HG02763 (cell line): ENCODE data around the gene CD3D.
"Not testable (repeated sequence)": the region's sequence is repeated elsewhere in the genome, so short reads cannot be mapped to it uniquely, and the experiment has no call there.

Experiments
- ATAC-seq: cut with Tn5 transposase; IDR thresholded peaks from one replicate; pipeline ENCODE4 v1.9.1; 2021; ENCODE audit warnings: mild to moderate bottlenecking, moderate library complexity; ENCODE audit not compliant: unreplicated experiment

CD3D gene

DNA sequence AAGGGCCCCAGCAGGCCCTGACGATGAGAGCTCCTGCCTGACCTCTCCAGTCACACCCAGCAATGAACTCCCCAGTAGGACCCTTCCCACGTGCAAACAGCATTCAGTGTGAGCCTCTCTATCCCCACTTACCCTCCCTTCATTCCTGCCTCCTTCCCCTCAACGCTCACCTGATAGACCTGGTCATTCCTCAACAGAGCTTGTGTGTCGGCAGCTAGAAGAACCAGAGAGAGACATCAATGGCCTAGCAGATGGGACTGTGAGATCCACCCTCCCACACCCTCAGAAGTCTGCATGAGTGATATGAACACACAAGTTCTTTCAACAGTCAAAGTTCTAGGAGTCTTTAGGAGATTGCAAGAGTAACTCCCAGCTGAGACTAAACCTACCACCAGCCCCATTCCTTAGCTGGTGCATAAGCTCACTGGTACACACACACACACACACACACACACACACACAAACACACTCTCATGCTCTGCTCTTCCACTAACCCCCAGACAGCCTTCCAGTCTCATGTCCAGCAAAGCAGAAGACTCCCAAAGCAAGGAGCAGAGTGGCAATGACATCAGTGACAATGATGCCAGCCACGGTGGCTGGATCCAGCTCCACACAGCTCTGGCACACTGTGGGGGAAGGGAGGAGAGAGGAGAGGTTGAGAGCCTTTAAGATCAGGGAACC lies 3.1 kb downstream of the CD3D start:
- no peak for ATAC-seq

DNA sequence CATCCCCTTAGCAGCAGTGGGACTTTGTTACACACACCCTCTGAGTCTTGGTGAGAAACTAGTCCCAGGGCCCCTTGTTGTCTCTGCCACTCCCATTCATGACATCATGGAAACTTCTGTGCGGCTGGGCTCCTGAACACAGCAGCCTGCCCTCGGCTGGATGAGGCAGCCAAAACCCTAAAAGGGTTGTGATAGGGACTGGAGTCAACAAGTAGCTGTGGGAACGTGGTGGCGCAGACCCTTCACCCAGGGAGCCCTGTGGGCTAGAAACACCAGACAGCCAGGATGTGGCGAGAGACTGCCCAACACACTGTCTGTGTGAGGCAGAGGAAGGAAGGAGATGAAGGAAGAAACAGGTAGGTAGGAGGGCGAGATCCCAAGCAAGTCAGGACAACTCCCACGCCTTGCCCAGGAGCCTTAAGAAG lies 3.9 kb downstream of the CD3D start:
- ATAC-seq = no peak

DNA sequence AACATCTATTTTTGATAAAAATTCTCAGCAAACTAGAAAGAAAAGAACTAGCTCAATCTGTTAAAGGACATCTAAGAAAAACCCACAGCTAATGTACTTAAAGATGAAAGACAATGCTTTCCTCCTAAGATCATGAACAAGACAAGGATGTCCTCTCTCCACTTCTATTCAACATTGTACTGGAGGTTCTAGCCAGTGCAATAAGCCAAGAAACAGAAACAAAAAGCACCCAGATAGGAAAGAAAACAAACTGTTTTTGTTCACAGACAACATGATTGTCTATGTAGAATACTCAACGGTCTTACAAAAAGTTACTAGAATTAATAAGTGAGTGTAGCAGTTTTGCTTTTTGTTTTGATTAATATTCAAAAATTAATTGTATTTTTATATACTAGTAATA lies 7.8 kb downstream of the CD3D start:
- no peak for ATAC-seq

DNA sequence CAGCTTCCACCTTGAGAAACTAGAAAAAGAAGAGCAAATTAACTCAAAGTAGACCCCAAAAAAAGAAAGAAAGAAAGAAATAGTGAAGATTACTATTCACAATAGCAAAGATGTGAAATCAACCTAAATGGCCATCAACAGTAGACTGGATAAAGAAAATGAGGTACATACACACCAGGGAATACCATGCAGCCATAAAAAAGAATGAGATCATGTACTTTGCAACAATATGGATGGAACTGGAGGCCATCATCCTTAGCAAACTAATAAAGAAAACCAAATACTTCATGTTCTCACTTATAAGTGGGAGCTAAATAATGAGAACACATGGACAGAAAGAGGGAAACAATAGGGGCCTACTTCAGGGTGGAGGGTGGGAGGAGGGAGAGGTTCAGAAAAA lies 13.8 kb downstream of the CD3D start:
- no peak for ATAC-seq

DNA sequence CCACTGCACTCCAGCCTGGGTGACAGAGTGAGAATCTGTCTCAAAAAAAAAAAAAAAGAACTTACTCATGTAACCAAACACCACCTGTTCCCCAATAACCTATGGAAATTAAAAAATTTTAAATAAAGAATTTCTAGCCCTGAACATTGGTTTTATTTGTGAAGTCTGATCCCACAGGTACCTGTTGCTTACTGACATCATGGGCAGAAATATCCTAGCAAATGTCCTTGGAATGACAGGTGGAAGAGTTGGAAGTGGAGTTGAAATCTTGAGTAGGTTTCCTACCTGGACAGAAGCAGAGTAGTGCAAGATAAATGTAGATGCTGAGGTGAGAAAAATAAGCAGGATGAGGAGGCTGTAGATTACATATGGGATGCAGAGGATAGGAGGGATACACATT lies 17.2 kb downstream of the CD3D start:
- no peak for ATAC-seq

DNA sequence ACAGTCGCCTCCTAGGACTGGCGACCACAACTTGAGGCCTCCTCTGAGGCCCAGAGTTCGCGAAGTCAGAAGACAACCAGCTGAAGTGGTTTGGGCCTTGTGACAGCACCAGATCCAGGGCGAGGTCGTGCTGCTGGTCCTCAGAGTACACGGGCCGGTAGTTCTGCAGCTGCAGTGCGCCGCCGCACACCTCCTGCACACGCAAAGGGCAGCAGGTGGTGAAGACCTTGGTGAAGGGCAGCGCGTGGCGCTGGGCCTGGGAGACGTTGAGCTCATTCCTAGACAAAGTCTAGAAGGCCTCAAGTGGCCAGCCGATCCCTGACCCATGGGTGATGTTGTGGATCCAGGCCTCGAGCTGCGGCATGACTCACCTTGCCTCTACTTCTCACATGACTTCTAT lies 19.8 kb downstream of the CD3D start:
- ATAC-seq = no peak

DNA sequence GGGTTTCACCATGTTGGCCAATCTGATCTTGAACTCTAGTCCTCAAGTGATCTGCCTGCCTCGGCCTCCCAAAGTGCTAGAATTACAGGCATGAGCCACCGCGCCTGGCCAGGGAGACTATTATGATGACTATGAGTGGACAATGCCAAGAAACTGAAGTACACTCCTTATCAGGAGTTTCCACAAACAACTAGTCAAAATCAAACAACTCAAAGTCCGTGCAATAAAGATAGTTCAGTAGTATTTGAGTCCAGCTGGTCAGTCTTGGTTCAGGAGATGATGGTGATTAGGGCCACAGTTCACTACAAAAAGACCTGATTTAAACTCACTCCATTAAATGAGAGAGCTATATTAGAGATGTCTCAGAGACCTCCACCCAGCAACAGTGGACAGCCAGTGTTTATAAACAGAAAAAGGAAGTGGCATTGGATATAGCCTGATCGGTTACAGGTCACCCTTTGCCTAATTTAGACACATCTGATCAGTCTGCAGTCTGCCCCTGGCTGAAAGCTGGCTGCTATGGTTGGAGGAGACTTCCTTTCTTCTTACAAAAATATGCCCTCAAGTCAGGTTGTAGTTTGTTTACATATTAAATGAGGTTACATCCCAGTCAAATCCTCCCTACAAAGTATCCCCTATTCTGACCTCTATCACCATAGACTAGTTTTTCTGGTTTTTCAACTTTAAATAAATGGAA lies 21.0 kb downstream of the CD3D start:
- no peak for ATAC-seq

DNA sequence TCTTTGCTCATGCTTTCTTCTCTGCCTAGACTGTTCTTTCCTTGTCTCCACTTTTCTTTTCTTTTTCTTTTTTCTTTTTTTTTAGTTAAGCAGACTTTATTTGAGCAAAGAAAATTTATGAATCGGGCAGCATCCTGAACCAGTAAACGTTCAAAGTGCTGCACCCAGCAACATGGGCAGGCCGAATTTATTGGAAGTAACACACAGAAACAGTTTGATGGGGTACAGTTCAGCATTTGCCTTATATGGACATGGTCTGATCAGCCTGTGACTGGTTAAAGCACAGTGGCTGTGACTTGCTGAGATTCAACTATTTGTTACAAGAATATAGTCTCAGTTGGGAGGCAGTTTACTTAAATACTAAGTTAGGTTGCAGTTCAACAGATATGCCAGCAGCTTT lies 22.0 kb downstream of the CD3D start:
- no peak for ATAC-seq

DNA sequence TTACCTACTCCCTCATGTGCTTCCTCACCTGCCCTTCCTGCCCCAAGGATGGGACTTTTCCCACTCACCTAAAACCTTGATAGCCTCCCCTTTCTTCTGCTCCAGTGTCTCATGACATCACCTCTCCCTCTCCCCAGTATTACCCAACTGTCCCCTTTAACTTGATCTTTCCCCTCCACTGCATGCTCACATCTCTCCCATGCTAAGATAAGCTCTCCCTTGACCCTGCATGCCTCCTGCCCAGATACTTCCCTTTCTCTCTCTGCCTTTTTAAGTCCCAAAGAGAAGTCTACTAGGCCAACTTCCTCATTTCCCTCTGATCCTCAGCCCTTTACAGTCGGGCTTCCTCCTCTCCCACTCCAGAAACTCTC lies 23.2 kb downstream of the CD3D start:
- no peak for ATAC-seq

DNA sequence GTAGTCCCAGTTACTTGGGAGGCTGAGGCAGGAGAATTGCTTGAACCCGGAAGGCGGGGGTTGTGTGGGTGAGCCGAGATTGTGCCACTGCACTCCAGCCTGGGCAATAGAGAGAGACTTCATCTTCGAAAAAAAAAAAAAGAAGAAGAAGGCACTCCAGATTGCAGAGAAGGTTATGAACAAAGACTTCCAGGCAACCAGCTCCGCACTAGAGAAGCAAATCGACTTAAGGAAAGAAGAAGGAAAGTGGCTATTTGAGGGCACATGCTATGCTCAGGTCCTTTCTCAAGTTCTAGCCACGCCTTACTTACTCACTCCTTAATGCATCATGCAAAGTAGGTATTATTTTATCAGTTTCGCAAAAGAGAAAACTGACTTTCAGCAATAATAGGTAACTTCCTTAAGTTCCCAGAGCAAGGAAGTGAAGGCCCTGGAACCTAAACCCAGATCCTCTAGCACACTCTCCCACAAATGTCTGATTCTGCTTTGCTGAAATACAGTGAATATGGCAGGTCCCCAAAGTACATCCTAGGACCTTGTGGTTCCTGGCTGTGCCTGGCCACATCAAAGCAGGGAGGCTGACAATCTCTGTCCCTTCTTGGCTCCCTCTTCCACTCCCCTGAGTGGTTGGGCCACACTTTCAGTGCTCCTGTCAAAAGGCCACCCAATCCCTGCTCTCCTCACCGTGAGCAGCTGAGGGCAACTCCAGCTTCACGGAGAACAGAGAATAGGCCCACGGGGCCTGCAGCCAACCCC lies 23.7 kb downstream of the CD3D start:
- no peak for ATAC-seq

DNA sequence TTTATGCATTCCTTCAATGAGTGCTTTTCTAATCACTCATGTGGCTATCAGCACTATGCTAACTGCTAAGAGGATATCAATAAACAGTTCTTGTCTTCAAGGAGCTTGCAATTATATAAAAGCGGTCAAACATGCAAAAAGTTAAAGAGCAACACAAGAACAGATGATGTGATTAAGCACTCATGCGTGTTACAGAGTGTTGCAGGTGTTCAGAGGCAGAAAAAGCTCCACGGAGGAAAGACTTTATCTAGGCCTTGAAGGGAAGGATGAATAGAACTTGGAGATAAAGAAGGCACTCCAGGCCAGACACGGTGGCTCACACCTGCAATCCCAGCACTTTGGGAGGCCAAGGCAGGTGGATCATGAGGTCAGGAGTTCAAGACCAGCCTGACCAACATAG lies 24.4 kb downstream of the CD3D start:
- ATAC-seq = no peak

DNA sequence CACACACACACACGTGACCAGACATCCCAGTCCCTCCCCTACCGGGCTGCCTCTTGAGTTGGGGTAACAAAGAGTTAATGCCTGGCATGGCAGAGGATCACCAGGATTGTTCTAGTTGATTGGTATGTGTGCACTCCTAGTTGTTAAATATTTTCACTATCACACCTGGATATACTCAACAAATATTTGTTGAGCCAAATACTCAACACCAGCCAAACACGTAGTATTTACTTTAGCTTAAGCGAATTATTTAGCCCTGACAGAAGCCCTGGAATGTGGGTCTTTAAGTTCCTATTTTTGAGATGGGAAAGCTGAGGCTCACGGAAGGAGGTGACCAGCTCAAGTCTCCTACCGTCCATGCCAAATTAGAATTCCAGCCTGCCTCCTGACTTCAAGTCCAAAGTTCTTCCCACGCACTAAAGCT lies 27.5 kb downstream of the CD3D start:
- no peak for ATAC-seq

DNA sequence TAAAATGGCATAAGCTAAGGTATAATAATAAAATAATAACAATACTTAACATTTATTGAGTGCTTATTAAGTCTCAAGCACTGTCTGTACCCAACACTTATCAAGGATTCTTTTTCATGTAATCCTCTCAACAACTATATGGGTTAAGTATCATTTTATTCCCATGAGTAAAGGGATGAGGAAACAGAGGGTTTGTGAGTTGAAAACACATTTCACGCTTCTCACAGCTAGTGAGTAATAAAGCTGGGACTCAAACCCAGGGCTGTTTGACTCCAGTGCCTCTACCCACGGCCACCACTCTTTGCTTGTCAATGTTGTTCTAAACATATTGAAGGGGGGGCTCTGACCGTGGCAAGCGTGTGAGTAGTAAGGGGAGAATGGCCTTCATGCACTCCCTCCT lies 29.3 kb downstream of the CD3D start:
- ATAC-seq = no peak

DNA sequence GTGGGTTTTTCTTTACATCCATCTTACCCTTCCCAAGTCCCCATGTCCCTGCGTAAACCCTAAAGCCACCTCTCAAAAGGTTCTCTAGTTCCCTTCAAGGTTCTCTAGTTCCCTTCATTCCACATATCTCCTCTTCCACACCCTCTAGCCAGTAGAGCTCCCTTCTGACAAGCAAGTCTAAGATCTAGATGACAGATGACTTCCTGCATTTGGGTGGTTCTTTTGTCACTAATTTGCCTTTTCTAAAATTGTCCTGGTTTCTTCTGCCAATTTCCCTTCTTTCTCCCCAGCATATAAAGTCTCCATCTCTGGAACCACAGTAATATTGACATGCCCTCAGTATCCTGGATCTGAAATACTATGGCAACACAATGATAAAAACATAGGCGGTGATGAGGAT lies 30.2 kb downstream of the CD3D start:
- ATAC-seq = no peak

DNA sequence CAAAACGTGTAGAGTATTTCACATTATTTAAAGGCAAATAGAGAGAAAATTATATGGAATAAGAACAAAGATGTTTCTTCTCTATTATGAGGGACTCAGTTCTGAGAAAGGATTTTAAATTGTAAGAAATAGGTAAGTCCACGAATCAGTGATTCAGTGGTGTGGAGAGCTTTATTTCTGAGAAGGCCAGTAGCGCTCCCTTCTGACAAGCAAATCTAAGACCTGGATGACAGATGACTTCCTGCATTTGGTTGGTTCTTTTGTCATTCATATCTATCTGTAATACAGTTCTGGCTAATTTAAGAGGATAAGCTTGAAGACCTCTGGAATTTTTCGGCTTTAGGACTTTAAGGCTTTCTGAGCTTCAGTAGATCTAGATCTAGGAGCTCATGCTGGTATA lies 31.0 kb downstream of the CD3D start:
- ATAC-seq = no peak

DNA sequence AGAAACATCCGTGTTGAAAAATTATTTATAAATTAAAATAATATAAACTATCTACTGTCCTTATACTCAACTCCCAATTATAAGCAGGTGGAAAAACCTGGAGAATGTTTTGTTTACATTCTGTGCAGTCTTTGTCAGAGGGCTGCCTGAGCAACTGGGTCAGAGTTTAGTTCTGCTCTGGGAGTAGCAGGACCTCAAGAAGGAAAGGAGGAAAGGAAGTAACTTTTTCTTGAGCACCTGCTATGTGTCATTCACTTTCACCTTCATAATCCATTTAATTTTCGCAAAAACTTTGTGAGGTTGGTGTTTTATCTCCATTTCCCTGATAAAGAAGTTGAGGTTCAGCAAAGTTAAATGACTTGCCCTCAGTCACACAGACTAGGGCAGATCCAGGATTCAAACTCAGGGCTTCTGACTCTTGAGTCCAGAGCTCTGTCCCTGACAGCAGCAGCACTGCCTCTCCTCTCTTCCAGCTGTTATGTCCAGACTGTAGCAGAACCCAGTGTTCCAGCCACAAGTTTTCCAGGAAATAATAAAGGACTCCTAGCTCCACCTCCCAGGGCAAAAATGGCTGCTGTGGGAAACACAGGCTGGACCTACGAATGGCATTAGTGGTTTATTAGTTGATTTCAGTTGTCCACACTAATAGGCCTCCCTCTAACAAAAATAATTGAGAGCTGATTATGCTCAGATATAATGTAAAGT lies 31.6 kb downstream of the CD3D start:
- no peak for ATAC-seq

DNA sequence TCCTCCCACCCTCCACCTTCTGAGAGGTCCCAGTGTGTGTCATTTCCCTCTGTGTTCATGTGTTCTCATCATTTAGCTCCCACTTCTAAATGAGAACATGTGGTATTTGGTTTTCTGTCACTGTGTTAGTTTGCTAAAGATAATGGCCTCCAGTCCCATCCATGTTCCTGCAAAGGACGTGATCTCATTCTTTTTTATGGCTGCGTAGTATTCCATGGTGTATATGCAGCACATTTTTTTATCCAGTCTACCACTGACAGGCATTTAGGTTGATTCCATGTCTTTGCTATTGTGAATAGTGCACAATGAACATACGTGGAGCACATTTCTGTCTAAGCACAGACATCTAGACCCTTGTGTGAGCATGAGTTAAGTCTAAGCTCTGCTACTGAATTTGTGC lies 32.2 kb downstream of the CD3D start:
- no peak for ATAC-seq

DNA sequence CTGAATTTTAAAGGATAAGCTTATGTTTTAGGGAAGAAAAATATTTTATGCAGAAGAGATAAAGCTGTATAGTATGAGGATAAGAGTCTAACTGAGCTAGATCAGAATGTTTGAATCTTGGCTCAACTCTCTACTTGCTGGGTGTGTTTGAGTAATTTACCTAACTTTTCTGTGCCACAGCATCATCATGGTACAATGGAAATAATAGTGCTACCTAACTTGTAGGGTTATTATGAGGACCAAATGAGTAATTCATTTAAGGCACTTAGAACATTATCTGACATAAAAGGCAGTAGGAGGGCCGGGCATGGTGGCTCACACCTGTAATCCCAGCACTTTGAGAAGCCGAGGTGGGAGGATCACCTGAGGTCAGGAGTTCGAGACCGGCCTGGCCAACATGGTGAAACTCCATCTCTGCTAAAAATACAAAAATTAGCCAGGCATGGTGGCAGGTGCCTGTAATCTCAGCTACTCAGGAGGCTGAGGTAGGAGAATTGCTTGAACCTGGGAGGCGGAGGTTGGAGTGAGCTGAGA lies 33.4 kb downstream of the CD3D start:
- ATAC-seq = not testable (repeated sequence)

DNA sequence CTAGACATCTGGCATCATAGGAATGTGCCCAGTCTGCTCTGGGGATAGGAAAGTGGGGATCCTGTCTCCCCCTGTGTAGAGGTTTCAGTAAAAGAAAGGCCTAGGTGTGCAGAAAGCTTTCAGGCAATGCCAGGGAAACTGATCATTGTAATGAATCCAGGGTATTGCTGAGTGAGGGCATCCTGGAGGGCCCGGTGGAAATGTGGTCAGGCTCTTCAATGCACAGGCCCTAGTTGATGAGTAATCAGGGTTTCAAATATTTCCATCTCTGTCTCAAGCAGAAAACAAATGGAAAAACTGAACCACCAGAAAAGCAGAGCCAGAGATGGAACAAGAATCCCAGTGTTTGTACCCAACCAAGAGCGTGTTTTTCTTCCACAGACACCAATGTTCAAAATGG lies 35.9 kb downstream of the CD3D start:
- ATAC-seq = no peak

DNA sequence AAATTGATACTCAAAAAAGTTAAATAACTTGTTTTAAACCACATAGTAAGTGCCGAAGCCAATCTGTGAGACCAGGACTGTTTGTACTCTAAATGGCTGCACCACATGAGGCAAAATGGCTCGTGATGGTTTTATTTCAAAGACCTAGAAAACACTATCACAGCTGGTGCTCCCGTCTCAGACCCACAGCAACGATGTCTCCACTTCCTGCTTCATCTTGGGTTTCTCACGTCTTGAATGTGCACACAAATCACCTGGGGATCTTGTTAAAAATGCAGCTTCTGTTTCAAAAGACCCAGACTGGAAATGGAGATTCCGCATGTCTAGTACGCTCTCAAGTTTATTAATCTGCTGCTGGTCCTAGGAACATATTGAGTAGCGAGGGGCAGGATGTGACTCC lies 36.8 kb downstream of the CD3D start:
- no peak for ATAC-seq

DNA sequence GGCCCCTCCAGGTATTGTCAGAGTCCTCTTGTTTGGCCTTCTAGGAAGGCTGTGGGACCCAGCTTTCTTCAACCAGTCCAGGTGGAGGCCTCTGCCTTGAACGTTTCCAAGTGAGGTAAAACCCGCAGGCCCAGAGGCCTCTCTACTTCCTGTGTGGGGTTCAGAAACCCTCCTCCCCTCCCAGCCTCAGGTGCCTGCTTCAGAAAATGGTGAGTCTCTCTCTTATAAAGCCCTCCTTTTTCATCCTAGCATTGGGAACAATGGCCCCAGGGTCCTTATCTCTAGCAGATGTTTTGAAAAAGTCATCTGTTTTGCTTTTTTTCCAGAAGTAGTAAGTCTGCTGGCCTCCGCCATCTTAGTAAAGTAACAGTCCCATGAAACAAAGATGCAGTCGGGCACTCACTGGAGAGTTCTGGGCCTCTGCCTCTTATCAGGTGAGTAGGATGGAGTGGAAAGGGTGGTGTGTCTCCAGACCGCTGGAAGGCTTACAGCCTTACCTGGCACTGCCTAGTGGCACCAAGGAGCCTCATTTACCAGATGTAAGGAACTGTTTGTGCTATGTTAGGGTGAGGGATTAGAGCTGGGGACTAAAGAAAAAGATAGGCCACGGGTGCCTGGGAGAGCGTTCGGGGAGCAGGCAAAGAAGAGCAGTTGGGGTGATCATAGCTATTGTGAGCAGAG lies 37.8 kb downstream of the CD3D start, which contains the start of gene CD3E:
Gene CD3E, plus strand, starts transcription at position 163 of the 681 bp plus-strand sequence. Its CDS starts 223 bp downstream, at position 386.
- no peak for ATAC-seq
